ENCODE measurements around the gene GLP1R. TPM values are rescaled to one million over a fixed set of nuclear protein-coding genes. Genes with fewer than 3 reads are reported as not detected.

The GLP1R gene
- total RNA-seq, 1 experiment from 2014 or later, result not detected

GRCh38 chr6:39040080-39040673 lies 8.4 kb upstream of the GLP1R start:
- in situ Hi-C loops (cut with HindIII; ENCODE audit: low pct_unique_long_range_greater_than_20kb, low sequenced_read_pairs), result no loop called here
- no peak for DNase-seq (ENCODE audit: low read depth)

GRCh38 chr6:39041072-39041471 lies 7.5 kb upstream of the GLP1R start:
- in situ Hi-C loops (cut with HindIII; ENCODE audit: low pct_unique_long_range_greater_than_20kb, low sequenced_read_pairs), result no loop called here
- DNase-seq (ENCODE audit: low read depth), result no peak

- in situ Hi-C loops (cut with HindIII; ENCODE audit: low pct_unique_long_range_greater_than_20kb, low sequenced_read_pairs), result no loop called here
- no peak for DNase-seq (ENCODE audit: low read depth)
Observed at GRCh38 chr6:39043776-39044175, 4.8 kb upstream of the GLP1R start.

- in situ Hi-C loops (cut with HindIII; ENCODE audit: low pct_unique_long_range_greater_than_20kb, low sequenced_read_pairs), result no loop called here
- no peak for DNase-seq (ENCODE audit: low read depth)
Observed at GRCh38 chr6:39044181-39044580, 4.4 kb upstream of the GLP1R start.

- in situ Hi-C loops (cut with HindIII; ENCODE audit: low pct_unique_long_range_greater_than_20kb, low sequenced_read_pairs), result no loop called here
- no peak for DNase-seq (ENCODE audit: low read depth)
Observed at GRCh38 chr6:39047434-39048327, 900 bp upstream of the GLP1R start.

- in situ Hi-C loops (cut with HindIII; ENCODE audit: low pct_unique_long_range_greater_than_20kb, low sequenced_read_pairs), result no loop called here
- no peak for DNase-seq (ENCODE audit: low read depth)
Observed at GRCh38 chr6:39049575-39050283, 1.1 kb downstream of the GLP1R start.

GRCh38 chr6:39050453-39051112 lies 2.0 kb downstream of the GLP1R start:
- in situ Hi-C loops (cut with HindIII; ENCODE audit: low pct_unique_long_range_greater_than_20kb, low sequenced_read_pairs), result no loop called here
- DNase-seq (ENCODE audit: low read depth), result no peak

GRCh38 chr6:39051399-39052122 lies 3.0 kb downstream of the GLP1R start:
- in situ Hi-C loops (cut with HindIII; ENCODE audit: low pct_unique_long_range_greater_than_20kb, low sequenced_read_pairs), result no loop called here
- DNase-seq (ENCODE audit: low read depth), result no peak

GRCh38 chr6:39053016-39053624 lies 4.5 kb downstream of the GLP1R start:
- in situ Hi-C loops (cut with HindIII; ENCODE audit: low pct_unique_long_range_greater_than_20kb, low sequenced_read_pairs), result no loop called here

GRCh38 chr6:39053854-39054576 lies 5.4 kb downstream of the GLP1R start:
- DNase-seq (ENCODE audit: low read depth), result no peak
- in situ Hi-C loops (cut with HindIII; ENCODE audit: low pct_unique_long_range_greater_than_20kb, low sequenced_read_pairs), result no loop called here

More at GRCh38 chr6:39053016-39053624, 4.5 kb downstream of the GLP1R start:
- DNase-seq (ENCODE audit: low read depth), result no peak

GRCh38 chr6:39054577-39055142 lies 6.1 kb downstream of the GLP1R start:
- no peak for DNase-seq (ENCODE audit: low read depth)
- in situ Hi-C loops (cut with HindIII; ENCODE audit: low pct_unique_long_range_greater_than_20kb, low sequenced_read_pairs), result no loop called here

- in situ Hi-C loops (cut with HindIII; ENCODE audit: low pct_unique_long_range_greater_than_20kb, low sequenced_read_pairs), result no loop called here
- DNase-seq (ENCODE audit: low read depth), result no peak
Observed at GRCh38 chr6:39055661-39056060, 7.1 kb downstream of the GLP1R start.

GRCh38 chr6:39056191-39056590 lies 7.6 kb downstream of the GLP1R start:
- in situ Hi-C loops (cut with HindIII; ENCODE audit: low pct_unique_long_range_greater_than_20kb, low sequenced_read_pairs), result no loop called here
- DNase-seq (ENCODE audit: low read depth), result no peak

- DNase-seq (ENCODE audit: low read depth), result no peak
- in situ Hi-C loops (cut with HindIII; ENCODE audit: low pct_unique_long_range_greater_than_20kb, low sequenced_read_pairs), result no loop called here
Observed at GRCh38 chr6:39056681-39057080, 8.1 kb downstream of the GLP1R start.

GRCh38 chr6:39057251-39058155 lies 8.9 kb downstream of the GLP1R start:
- in situ Hi-C loops (cut with HindIII; ENCODE audit: low pct_unique_long_range_greater_than_20kb, low sequenced_read_pairs), result no loop called here
- DNase-seq (ENCODE audit: low read depth), result no peak

All from Caki2 (cell line).